GM19467 (cell line): Measurements from ENCODE around the gene PRKD3.
"Not testable (repeated sequence)": the region's sequence is repeated elsewhere in the genome, so short reads cannot be mapped to it uniquely, and the experiment has no call there.

Experiments used
- ATAC-seq: cut with Tn5 transposase; IDR thresholded peaks from one replicate; pipeline ENCODE4 v1.9.1; 2021; ENCODE audit warnings: mild to moderate bottlenecking, moderate library complexity; ENCODE audit not compliant: unreplicated experiment

Gene PRKD3

GRCh38 chr2:37317746-37318145, 6.9 kb downstream of the PRKD3 start:
- no peak for ATAC-seq

- no peak for ATAC-seq
Observed at GRCh38 chr2:37316181-37316580, 8.5 kb downstream of the PRKD3 start.

GRCh38 chr2:37315364-37315763, 9.3 kb downstream of the PRKD3 start:
- no peak for ATAC-seq

- no peak for ATAC-seq
Observed at GRCh38 chr2:37307500-37307899, 17.1 kb downstream of the PRKD3 start.

GRCh38 chr2:37306024-37306423, 18.6 kb downstream of the PRKD3 start:
- ATAC-seq: no peak

- no peak for ATAC-seq
Observed at GRCh38 chr2:37302701-37303252, 21.9 kb downstream of the PRKD3 start.

GRCh38 chr2:37301408-37301807, 23.2 kb downstream of the PRKD3 start:
- ATAC-seq: no peak

GRCh38 chr2:37300578-37300977, 24.1 kb downstream of the PRKD3 start:
- no peak for ATAC-seq

GRCh38 chr2:37300146-37300545, 24.5 kb downstream of the PRKD3 start:
- no peak for ATAC-seq

GRCh38 chr2:37297632-37298031, 27.0 kb downstream of the PRKD3 start:
- no peak for ATAC-seq

- no peak for ATAC-seq
Observed at GRCh38 chr2:37295469-37296073, 29.1 kb downstream of the PRKD3 start.

- ATAC-seq: not testable (repeated sequence)
Observed at GRCh38 chr2:37294858-37295257, 29.8 kb downstream of the PRKD3 start.

- ATAC-seq: no peak
Observed at GRCh38 chr2:37291680-37292079, 33.0 kb downstream of the PRKD3 start.

- ATAC-seq: no peak
Observed at GRCh38 chr2:37287966-37288365, 36.7 kb downstream of the PRKD3 start.

- no peak for ATAC-seq
Observed at GRCh38 chr2:37284381-37284780, 40.3 kb downstream of the PRKD3 start.

- no peak for ATAC-seq
Observed at GRCh38 chr2:37283207-37283606, 41.4 kb downstream of the PRKD3 start.

- ATAC-seq: no peak
Observed at GRCh38 chr2:37282746-37283145, 41.9 kb downstream of the PRKD3 start.

GRCh38 chr2:37281916-37282315, 42.7 kb downstream of the PRKD3 start:
- ATAC-seq: no peak

- no peak for ATAC-seq
Observed at GRCh38 chr2:37276291-37276690, 48.3 kb downstream of the PRKD3 start.
